SKM-1 treated with dmso at 0.1 percent for 144 hours (cell line): ENCODE results near the gene DNTT.
"Not testable (repeated sequence)": the region's sequence is repeated elsewhere in the genome, so short reads cannot be mapped to it uniquely, and the experiment has no call there.

Experiments
- DNase-seq: peaks from one replicate; lab custom pipeline; 2025; ENCODE audit not compliant: unreplicated experiment; lab: John Stamatoyannopoulos, UW

Gene DNTT

GRCh38 chr10:96308854-96309253 lies 4.6 kb downstream of the DNTT start:
- not testable (repeated sequence) for DNase-seq

- no peak for DNase-seq
These were observed 5.5 kb downstream of the DNTT start for GRCh38 chr10:96309628-96310320.

GRCh38 chr10:96310321-96310669 lies 6.1 kb downstream of the DNTT start:
- DNase-seq = no peak

- no peak for DNase-seq
These were observed 7.0 kb downstream of the DNTT start for GRCh38 chr10:96311180-96311715.

GRCh38 chr10:96313344-96313743 lies 9.1 kb downstream of the DNTT start:
- DNase-seq = no peak

- DNase-seq = no peak
These were observed 13.0 kb downstream of the DNTT start for GRCh38 chr10:96317067-96317833.

GRCh38 chr10:96319754-96320474 lies 15.7 kb downstream of the DNTT start:
- no peak for DNase-seq

GRCh38 chr10:96321822-96322221 lies 17.6 kb downstream of the DNTT start:
- DNase-seq = no peak

- no peak for DNase-seq
These were observed 18.0 kb downstream of the DNTT start for GRCh38 chr10:96322275-96322674.

GRCh38 chr10:96324447-96324846 lies 20.2 kb downstream of the DNTT start:
- no peak for DNase-seq

- DNase-seq = no peak
These were observed 21.6 kb downstream of the DNTT start for GRCh38 chr10:96325719-96326373.

- DNase-seq = no peak
These were observed 23.2 kb downstream of the DNTT start for GRCh38 chr10:96327462-96327861.

- no peak for DNase-seq
These were observed 28.9 kb downstream of the DNTT start for GRCh38 chr10:96333101-96333500.

- no peak for DNase-seq
These were observed 30.6 kb downstream of the DNTT start for GRCh38 chr10:96334616-96335526.

- DNase-seq = no peak
These were observed 32.9 kb downstream of the DNTT start for GRCh38 chr10:96337106-96337505.

- no peak for DNase-seq
These were observed 34.2 kb downstream of the DNTT start for GRCh38 chr10:96338279-96338925.

- no peak for DNase-seq
These were observed 35.1 kb downstream of the DNTT start for GRCh38 chr10:96339383-96339782.

- peak; percentile 67 for DNase-seq
These were observed 36.0 kb downstream of the DNTT start for GRCh38 chr10:96339956-96340904.
